GM12891 (cell line): ENCODE data around the gene HMGCL.

Experiments
- POLR2A ChIP-seq: IDR thresholded peaks from 2 replicates; pipeline ENCODE4 v1.6.1; 2011; ENCODE audit warnings: low read depth, low read length, control low read depth
- SPI1 ChIP-seq: IDR thresholded peaks from 2 replicates; pipeline ENCODE4 v1.6.1; 2011; ENCODE audit warnings: low read depth, low read length, control low read depth

DNA sequence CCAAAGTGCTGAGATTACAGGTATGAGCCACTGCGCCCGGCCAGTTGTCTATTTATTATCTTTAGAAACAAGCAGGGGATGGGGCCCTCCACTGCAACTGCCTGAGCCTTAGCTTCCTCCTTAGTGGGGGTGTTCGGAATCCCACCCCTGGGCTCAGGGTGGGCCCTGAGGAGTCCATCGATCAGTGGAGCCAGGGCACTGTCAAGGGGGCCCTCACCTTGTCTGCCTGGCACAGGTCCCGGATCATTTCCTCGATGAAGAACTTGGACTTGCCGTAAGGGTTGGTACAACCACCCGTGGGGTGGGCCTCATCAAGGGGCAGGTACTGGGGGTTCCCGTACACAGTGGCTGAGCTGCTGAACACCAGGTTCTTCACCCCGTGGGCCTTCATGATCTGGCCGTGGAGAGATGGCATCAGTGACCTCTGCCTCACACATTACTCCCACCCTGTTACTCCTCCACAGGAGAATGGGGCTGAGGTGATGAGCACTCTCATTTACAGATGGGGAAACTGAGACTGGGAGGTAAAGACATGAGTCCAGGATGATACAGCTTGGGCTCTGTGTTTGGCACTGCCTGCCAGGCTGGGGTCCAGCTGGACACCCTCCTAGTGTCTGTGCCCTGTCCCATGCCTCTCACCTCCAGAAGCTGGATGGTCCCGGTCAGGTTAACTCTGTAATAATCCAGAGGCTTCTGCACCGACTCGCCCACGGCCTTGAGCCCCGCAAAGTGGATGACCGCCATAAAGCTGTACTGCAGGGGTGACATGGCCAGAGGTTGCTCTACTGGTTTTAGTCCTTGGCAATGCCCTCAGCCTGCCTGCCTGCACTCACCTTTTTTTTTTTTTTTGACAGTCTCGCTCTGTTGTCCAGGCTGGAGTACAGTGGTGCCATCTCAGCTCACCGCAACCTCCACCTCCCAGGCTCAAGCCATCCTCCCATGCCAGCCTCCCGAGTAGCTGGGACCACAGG is 27.5 kb downstream of the HMGCL start:
- TF ChIP-seq POLR2A (no peak), SPI1 (no peak)
